HEK293 (cell line): ENCODE results near the gene PELI3.
A peak's percentile ranks its signal among the peaks of the same experiment; 100 is the strongest.

Source experiments
- CTCF ChIP-seq: fragments of 450-650 bp; formaldehyde crosslinking; IDR thresholded peaks from 2 replicates; pipeline ENCODE4 v1.5.1; 2016; ENCODE audit warnings: missing biosample characterization, missing genetic modification characterization
- HIC1 ChIP-seq: fragments of 450-650 bp; formaldehyde crosslinking; IDR thresholded peaks from 2 replicates; pipeline ENCODE4 v1.5.1; 2016; ENCODE audit warnings: missing biosample characterization, missing genetic modification characterization
- KLF10 ChIP-seq: fragments of 450-650 bp; IDR thresholded peaks from 2 replicates; pipeline ENCODE4 v1.5.1; 2018; ENCODE audit warnings: missing biosample characterization, mild to moderate bottlenecking, missing genetic modification characterization
- KLF8 ChIP-seq: fragments of 450-650 bp; formaldehyde crosslinking; IDR thresholded peaks from 2 replicates; pipeline ENCODE4 v1.5.1; 2016; ENCODE audit warnings: missing biosample characterization, missing genetic modification characterization
- REST ChIP-seq: fragments of 450-650 bp; formaldehyde crosslinking; IDR thresholded peaks from 2 replicates; pipeline ENCODE4 v1.5.1; 2016; ENCODE audit warnings: missing biosample characterization, missing genetic modification characterization
- SALL2 ChIP-seq: fragments of 450-650 bp; formaldehyde crosslinking; IDR thresholded peaks from 2 replicates; pipeline ENCODE4 v1.5.0; 2017; ENCODE audit warnings: missing biosample characterization, mild to moderate bottlenecking, missing genetic modification characterization, borderline replicate concordance
- ZBTB10 ChIP-seq: fragments of 450-650 bp; formaldehyde crosslinking; IDR thresholded peaks from 2 replicates; pipeline ENCODE4 v1.5.1; 2016; ENCODE audit warnings: missing biosample characterization, missing genetic modification characterization
- ZNF138 ChIP-seq: fragments of 450-650 bp; formaldehyde crosslinking; IDR thresholded peaks from 2 replicates; pipeline ENCODE4 v1.5.1; 2016; ENCODE audit warnings: missing biosample characterization, missing genetic modification characterization, borderline replicate concordance
- ZNF23 ChIP-seq: fragments of 450-650 bp; formaldehyde crosslinking; IDR thresholded peaks from 2 replicates; pipeline ENCODE4 v1.5.1; 2016; ENCODE audit warnings: missing biosample characterization, missing genetic modification characterization, borderline replicate concordance
- ZNF335 ChIP-seq: fragments of 450-650 bp; formaldehyde crosslinking; conservative IDR thresholded peaks from 2 replicates; pipeline ENCODE4 v1.5.1; 2016; ENCODE audit warnings: missing biosample characterization, missing genetic modification characterization
- ZNF37A ChIP-seq: fragments of 450-650 bp; IDR thresholded peaks from 2 replicates; pipeline ENCODE4 v1.5.1; 2018; ENCODE audit warnings: missing biosample characterization, missing genetic modification characterization

GRCh38 chr11:66467034-66467659 is 442 bp downstream of the PELI3 start:
- TF ChIP-seq CTCF = peak; percentile 44; the same call in 1 of the 2 replicates
- no peak for TF ChIP-seq ZBTB10
- TF ChIP-seq SALL2 = no peak
- TF ChIP-seq KLF8 = no peak
- TF ChIP-seq ZNF23 (tag by site-specific recombination) = no peak
- TF ChIP-seq REST (tag by site-specific recombination) = no peak
- no peak for TF ChIP-seq ZNF138 (tag by site-specific recombination)
- TF ChIP-seq KLF10 (tag by site-specific recombination) = no peak
- no peak for TF ChIP-seq HIC1
- peak; percentile 54 for TF ChIP-seq ZNF335 (tag by site-specific recombination)
- TF ChIP-seq ZNF37A (tag by site-specific recombination) = no peak
